CD4-positive, alpha-beta T cell treated with Interleukin-15 for 4 hours (primary cell): ENCODE data around the gene SVIL.
"Not testable (repeated sequence)": the region's sequence is repeated elsewhere in the genome, so short reads cannot be mapped to it uniquely, and the experiment has no call there.

ENCODE experiments used
- DNase-seq: peaks from one replicate; pipeline ENCODE4 v3.0.0-alpha.2; 2020; ENCODE audit warnings: low spot score

SVIL gene

DNA sequence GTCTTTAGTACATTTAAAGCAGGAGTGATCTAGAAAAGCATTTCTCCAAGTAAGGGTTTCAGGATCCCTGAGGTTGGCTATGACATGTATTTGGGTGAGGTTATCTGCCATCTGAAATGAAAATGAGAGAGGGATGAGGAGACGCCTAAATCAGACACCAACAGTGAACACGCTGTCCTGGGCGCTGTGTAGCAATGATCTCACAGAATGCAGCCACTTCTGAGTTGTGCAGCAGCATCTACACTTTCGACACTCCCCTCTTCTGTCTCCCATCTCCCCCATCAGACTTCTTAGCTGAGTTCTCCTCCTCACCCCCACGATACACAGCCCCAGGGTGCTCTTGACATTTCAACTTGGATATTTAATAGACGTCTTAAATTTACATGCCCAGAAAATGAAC, 95.4 kb downstream of the SVIL start:
- DNase-seq = no peak

DNA sequence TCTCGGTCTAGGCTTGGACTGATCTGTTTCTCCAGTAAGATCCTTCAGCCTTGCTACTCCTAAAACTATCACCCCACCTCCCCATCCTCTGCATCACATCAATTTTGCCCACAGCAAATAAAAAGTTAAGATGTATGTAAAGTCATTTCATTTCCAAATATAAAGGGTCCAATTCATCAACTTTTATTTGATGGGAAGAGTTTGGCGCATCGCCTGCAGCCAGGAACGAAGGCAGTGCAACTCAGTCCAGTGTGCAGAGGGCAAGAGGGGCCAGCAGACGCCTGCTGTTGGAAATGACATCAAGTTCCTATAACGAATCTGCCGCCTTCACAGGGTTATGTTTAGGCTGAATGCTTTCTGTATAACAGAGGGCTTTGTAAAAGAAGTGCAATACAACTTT, 97.0 kb downstream of the SVIL start:
- no peak for DNase-seq

DNA sequence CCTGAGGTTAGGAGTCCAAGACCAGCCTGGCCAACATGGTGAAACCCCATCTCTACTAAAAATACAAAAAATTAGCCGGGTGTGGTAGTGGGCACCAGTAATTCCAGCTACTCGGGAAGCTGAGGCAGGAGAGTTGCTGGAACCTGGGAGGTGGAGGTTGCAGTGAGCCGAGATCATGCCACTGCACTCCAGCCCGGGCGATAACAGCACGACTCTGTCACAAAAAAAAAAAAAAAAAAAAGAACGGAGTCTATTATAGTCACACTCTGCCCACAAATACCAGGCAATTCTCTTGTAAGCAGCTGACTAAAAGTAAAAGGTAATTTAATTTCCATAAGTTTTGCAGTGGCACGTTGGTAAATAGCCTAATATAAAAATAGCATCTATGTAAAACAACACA, 98.1 kb downstream of the SVIL start:
- not testable (repeated sequence) for DNase-seq

DNA sequence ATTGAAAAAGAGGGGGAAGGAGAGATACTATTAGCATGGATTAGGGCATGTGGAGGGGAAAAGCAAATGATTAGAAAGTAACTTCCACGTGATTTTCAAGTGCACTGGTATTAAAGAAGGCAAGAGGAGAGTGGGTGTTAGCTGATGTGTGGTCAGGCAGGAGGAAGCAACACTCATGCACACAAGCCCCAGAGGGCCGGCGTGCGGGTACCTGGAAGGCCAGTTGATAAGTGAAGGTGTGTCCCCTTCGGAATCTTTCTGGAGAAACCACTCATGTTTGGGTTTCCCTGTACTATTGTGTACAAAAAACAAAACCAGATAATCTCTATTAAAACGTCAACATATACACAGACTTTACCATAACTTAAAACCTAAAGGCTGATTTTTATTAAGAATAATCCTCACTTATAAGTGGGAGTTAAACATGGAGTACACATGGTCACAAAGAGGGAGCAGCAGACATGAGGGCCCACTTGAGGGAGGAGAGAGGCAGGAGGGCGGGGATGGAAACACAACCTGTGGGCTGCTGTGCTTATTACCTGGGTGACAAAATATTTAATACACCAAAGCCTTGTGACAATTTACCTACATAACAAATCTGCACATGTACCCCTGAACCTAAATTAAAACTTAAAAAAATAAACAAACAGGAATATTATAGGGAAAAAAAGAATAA, 98.9 kb downstream of the SVIL start:
- DNase-seq = no peak

DNA sequence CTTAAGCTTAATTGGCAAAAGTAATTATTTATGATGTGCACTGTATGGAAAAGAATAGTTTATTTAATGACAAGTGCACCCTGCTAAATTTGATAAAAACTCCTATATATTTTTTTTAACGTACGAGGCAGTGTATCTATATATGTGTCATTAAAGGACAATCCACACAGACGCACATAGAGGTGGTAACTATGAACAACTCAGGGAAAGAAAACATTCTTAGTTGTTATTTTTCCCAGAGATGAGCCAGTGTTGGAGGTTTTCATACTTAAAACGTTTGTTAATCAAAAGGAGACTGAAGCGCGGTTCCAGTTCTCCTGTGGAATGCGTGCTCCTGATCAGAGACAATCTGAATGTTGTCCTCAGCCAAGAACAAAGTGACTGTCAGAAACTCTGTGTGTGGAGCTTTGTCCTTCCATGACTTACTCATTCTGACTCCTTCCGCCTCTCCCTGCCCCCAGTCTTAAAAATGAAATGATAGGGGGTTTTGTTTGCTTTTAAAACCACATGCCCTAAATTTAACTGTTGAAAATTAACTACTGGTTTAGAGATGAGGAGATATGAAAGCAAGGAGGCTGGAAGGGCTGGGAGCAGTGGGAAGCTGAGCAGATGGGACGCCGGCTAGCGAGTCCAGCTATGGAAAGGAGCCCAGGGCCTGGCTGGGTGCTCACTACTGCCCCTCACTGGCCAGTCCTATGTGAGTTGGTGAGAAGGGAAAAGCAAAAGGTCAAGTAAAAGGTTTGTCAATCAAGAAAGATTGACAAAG, 99.6 kb downstream of the SVIL start:
- DNase-seq = no peak

DNA sequence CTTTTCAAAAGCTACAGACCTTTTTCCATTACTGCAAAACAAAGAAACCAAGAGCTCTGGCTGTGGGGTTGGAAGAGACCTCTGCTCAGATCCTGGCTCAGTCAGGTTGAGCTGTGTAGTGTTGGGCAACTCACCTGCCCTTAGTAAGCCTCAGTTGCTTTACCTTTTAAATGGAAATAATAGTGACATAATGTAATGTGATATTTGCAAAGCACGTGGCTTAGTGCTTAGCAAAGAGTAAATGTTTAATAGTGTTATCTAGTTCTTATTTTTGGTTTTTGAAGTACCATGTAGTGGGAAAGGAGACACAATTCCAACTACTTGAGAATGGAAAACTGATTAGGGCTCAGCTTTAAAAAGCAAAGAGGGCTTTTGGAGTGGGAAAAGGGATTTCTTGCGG, 100.2 kb downstream of the SVIL start:
- no peak for DNase-seq

DNA sequence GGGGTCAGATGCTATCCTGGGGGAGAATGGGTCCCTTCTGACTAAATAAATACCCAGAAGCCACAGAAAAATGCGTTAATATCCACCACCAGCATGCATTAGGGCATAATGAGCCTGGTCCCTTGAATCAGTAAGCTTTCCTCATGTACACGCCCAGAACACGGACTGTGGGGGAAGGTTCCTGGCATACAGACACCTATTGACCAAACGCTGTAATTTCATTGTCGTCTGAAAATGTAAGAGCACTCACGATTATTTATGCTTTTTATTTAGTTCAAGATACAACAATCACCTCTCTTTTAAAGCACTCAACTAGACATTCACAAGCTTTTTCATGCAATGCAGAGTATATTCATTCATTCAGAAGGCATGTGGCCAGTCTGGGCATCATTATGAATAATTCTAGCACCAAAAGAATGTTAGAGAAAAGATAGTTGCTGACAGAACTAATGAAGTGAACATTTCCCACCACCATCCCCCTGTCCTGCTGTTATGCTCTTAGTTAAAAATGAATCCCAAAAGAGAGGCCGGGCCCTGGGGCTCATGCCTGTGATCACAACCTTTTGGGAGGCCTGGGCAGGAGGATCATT, 101.0 kb downstream of the SVIL start:
- DNase-seq = no peak

DNA sequence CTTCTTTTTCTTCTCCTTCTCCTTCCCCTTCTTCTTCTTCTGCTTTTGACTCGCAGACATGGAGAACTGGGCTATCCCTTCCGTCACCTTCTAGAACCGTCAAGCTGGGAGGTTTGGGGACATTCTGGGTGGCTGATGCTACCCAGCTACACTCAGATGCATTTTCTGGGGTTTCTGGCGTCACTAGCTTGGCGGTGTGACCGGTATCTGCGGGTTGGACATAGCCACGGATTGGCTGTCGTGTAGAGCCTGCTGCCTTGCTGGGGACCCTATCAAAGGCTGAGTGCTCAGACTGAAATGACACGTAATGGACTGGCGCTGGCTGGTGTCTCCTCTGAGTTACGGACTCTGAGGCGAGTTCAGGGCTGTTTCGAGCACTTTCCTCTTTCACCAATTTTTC, 101.7 kb downstream of the SVIL start:
- no peak for DNase-seq

DNA sequence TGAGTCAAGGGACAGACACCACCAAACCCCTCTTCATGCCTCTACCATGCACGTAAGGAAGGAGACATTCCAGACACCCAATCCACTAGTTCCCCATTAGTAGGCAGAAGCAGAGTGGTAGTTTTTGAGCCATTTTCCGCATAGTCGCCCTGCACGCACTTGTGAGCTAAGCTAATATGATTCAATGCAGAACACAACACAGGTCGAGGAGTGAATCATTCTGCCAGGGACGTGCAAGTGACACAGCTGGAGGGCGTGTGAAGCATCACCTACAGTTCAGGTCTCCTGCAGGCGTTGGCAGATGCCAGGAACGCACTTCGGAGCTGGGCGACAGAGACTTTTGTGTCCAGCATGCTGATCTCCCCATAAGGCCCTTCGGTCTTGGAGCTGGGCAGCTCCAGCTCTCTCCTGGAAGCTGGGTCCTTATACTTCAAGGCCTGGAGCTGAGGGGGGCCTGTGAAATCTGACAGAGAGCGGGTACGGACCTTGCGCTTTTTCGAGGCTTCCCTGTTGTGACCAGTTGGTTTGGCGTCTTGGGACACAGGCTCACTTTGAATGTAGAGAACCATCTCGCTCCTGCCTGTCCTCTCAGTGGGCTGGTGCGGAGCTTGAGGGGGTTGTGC, 102.4 kb downstream of the SVIL start:
- DNase-seq = no peak

DNA sequence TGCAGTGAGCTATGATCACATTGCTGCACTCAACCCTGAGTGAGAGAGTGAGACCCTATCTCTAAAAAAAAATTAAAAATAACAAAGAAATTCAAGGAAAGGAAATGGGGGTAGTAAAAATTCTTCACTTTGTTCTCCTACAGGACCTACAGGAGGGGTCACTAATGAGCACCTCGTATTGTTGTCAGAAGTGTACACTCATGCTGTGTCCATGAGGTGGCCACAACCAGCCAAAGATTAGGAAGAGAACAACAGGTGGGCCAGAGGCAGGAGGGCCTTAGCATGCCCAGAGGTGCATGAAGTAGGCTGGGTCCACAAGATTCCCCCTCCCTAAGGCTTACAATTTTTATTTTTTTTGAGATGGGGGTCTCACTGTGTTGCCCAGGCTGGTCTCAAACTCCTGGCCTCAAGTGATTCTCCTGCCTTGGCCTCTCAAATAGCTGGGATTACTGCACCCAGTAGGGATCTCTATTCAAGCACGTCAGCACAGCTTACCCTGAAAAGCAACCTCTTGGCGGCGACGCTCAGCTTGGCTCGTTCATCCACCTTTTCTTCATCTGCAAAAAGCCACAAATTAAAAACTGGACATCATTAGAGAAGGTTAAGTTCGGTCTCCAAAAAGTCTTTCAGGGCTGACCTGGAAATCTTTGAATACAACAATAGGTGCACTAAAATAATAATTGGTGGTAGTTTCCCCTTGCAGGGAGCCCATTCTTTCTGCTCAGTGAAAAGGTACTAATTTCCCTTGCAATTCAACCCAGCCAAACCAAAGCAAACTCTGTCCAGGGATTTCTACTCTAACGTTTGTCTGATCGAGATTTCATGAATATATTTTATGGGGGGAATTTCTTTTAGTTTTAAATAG, 104.4 kb downstream of the SVIL start:
- no peak for DNase-seq

DNA sequence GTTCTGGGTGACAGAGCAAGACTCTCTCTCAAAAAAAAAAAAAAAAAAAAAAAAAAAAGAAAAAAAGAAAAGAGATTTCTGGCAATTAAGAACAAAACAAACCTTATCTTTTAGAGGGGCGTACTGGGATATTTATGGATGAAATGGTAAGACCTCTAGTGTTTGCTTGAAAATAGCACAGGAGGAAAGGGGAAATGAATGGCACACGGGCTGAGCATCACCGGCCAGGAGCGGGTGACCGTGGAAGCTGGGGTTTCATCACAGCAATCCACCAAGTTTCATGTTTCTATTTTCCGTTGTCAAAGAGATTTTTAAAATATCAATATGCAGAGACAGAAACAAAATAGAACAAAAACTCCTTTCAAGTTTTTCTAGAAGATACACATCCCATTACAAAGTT, 105.6 kb downstream of the SVIL start:
- no peak for DNase-seq

DNA sequence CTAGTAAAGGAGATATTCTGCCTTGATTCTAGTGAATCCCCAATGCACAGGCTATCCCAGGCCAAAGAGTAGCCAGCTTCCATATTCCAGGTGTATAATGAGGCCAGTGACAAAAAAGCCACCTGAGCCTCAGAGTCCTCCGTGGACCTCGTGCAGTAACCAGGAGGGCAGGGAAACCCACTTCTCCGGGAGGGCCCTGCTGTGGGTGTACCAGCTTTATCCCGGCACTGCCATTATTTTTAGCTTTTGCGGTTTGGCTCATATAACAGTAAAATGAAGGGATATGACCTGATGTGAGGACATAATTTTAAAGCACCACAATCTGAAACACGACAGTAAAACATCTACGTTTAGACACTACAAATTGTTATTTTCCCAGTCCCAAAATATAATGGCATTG, 109.0 kb downstream of the SVIL start:
- DNase-seq = no peak

DNA sequence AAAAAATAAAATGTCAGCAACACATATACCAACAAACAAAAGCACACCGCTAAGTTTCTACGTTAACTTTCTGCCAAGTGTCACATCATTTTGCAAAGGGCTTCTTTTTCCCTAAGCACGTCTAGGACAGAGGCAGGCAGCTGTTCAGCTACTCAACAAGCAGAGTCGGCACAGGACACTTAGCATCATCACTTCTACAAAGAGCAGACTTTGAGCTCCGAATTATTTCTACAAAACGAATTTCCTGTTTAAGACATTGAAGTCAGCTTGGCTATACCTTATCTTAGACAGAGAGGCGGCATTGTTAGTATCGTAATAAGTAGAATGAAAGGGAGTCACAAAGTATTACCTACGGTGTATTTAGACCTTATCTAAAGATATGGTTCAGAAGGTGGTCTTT, 110.1 kb downstream of the SVIL start:
- no peak for DNase-seq

DNA sequence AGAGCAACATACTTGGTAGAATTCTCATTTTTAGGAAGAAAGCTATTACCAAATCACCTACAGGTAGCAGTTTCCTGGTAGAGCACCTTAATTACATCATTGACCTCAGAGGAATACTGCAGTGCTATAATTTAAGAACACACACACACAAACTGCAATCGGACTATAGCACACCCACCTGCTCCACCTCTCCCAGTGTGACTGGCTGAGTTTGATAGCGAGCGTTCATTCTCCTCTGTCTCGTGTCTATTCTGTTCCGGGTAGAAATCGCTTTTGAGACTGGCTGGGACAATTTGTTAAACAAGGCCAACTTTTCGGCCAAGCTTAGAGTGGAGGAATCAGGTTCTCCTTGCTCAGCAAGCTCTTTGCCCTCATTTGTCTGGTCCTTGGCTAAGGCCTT, 110.5 kb downstream of the SVIL start:
- DNase-seq = no peak

DNA sequence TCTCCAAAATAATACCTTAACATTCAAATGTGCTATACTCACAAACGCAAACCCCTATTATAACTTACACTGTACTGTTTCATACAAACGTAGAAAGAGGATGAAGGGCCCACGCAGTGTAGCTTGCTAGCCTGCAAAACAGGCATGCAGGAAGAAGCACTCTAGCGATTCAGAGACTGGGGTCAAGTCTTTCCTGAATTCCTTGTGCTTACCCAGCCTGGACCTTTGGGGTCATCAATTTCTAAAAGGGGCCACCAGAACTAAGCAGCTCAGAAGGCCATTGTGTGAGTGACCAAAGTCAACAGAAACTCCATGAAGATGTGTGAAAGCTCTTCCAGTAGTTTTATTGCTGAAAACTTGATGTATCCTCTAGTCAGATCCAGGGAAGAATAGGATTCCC, 111.9 kb downstream of the SVIL start:
- DNase-seq = no peak

DNA sequence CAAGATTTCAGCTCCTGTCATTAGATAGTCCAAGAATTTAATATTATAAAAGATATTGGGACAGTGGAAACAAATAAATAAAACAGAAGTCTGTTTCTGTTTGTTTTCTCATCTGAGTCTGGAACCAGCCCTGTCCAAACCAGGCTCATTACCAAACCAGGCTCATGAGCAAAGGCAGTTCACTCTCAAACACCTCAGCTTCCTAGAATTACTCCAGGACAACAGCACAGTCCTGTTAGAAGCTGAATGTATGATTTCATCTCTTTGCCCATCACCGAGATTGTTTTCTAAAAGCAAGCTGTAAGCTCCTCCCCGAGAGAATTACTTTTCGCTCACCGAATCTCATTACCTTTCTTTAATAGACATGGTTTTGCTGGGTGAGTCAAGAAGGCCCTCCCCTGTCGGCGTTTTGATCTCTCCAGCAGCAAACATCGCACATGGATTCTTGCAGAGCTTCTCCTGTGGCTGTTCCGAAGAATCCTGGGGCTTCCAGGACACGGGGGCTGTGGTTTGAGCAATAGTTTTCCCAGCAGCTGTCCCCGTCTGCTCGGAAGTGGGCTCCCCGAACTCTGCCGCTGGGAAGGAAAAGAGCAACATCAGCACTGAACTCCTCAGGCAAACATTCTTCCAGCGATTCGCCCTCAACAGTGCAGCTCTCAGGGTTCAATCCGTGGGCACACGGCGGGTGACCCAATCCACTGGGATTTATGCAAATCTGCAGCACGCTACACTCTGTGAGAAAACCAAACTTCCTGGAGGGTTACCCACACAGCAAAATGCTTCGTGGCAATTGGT, 112.5 kb downstream of the SVIL start:
- DNase-seq = no peak

DNA sequence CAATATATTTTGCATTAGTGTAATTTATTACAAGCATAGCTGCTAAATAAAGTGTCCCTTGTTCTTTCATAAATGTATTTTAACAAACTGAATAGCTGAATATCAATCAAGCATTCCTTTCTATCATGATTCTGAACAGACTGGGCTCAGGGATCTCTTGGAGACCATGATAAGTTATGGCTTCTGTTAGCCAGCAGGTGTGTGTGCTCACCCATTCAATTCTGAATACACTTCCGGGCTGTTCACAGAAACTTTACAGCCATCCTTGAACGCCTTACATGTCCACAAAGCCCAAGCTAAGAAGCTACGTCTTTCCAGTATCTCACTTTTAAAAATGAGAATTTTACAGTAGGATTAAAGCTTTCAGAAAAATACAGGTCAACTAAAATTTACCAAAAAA, 115.1 kb downstream of the SVIL start:
- no peak for DNase-seq

DNA sequence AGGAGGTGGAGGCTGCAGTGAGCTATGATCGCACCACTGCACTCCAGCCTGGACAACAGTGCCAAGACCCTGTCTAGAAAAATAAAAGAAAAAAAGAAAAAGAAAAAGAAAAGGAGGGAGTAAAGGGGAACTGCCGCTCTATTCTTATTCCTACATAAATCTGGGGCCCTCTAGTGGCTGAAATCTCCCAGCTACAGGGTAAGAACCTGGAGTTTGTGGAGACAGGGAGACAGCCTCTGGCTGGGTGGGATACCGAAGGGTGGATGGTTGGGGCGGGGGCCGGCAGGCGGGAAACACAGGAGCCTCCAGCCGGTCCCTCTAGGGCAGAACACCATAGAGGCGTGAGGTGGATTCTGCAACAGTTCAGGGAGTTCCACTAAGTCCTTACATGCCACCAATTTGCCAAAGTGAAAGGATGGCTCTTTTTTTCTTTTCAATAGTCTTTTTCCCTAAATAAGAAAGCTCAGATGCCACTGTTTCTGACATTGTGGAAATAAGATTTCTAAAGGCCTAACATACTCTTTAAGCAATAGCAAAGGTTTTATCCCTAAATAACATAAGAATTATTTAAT, 117.3 kb downstream of the SVIL start:
- no peak for DNase-seq

DNA sequence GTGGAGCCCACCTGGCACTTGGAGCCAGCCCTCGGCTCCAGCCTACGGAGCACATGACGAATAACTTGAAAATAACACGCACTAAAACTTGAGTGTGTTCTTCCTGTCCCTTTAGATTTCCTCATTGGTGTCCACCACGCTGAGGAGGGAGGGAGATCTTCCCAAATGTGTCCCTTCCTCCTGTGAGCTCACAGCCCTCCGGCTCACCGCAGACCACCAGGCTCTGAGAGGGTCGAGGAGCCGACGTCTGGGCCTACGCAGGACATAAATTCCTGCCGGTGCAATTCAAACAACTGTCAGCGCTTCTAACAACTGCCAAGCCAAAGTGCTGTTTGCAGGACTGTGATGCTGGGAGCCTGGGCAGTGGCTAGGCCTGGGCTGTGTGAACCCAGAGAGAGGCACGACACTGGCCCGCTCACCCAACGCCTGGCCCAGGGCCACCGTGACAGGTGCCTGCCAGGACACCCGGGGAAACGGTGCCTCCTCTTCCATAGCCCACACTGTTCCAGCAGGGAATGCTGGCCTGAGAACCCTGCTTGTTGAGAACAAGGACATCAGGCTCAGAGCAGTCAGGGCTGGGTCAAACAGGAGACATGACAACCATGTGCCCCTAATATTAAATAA, 118.3 kb downstream of the SVIL start:
- not testable (repeated sequence) for DNase-seq

DNA sequence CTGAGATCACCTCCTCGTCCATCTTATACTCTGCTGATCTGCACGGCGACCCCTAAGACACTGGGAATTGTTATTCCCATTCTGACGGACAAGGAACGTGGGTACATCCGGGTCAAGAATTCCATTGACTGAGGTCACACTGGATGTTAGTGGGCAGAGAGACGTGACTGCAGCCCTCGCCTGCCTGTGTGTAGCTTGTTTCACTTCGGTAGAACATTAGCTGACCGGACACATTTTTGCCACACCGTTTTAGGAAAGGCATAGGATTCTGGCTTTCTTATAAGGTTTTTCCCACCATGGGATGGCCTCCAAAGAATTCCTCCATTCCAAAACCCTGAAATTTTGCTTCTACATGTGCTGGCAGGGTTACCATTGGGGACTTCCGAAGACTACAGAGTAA, 118.9 kb downstream of the SVIL start:
- DNase-seq = not testable (repeated sequence)
